ENCODE measurements around the gene PRKCA.
"Not testable (repeated sequence)": the region's sequence is repeated elsewhere in the genome, so short reads cannot be mapped to it uniquely, and the experiment has no call there.

The PRKCA gene

DNA sequence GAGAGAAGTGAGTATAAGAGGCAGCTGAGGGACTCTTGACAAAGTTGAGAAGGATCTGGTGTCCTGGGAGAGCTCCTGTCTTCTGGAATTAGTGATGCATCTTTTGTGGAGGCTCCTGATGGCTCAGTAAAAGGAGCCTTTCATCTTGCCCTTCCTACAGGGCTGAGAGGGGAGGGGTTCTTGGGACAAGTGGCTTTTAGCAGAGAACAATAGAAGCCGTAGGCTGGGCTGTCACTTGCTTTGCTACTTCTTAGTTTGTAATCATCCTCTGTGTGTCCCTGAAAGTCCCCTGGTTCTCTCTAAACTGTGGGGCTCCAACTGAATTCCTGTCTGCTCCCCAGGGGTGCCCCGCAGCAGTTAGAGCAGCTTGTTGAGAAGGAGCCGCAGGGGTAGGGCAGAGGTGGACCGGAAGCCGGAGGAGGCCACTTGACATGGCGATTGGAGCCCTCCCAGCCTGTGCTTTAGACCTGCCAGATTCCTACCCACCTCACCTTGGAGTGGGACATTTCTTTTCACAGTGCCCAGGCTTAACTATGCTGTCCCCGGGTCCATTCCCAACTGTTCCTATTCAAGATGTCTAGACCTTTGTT lies 85.1 kb downstream of the PRKCA start:
- no peak for DNase-seq

DNA sequence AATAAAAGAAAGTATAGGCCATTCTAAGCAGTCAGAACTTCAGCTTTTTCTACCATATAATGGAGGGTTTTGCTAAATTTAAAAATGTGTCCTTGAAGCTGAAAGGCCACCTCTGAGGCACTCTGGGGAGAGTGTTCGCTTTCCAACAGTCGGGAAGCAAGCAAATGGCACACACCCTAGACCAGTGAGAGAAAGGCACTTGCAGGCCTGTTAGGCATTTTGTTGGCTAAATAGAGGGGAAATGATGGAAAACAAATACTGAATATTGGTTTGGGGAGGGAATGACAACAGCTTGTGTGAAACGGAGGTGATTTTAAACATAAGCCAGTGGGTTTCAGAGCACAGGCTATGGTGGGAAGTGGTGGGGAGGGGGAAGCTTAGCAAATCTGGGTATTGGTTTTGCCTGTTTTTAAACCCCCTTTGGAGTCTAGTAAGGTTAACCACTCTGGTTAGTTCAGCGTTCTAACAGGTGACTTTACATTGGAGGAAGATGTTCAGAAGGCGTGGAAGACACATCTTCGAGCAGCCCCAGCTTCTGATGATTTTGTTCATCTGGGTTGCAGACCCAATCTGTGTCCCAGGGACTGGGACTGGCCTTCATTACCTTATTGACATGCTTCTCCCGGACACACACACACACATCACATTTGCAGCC lies 90.5 kb downstream of the PRKCA start:
- DNase-seq, result no peak

GRCh38 chr17:66395961-66396360 lies 93.5 kb downstream of the PRKCA start:
- DNase-seq, result no peak

DNA sequence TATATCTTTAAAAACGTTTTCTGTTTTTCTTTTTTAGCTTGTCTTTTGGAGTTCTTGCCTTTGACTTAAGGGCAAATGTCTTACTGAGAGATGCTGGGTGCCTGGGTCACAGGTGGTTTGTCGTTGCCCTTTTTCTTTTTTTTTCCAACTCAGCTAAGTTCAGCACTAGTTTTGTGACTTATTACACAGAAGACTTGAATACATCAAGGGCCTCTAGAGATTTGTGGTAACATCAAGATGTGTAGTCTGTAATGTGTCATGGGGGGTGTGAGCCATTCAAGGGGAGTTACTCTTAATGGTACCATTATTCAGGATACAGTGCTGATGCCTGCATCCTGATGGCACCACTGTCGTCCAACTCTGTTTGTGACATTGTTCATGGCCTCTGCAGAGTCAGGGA lies 95.1 kb downstream of the PRKCA start:
- DNase-seq, result no peak

DNA sequence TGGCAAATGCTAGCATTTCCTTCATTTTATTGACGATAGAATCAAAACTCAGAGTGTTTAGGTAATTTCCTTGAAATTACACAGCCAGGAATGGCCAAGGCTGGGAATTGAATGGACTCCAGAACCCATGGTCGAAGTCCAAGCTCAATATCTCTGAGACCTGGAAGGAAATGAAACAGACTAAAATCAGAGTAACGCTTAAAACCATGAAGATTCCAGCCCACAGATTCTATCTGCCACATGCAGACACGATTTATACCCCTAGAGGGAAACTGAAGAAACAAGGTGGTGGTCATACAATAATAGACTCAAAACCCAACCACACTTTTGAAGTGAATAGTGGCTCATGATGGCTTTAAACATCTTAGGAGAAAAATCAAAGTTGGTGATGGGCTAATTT lies 95.6 kb downstream of the PRKCA start:
- no peak for DNase-seq

DNA sequence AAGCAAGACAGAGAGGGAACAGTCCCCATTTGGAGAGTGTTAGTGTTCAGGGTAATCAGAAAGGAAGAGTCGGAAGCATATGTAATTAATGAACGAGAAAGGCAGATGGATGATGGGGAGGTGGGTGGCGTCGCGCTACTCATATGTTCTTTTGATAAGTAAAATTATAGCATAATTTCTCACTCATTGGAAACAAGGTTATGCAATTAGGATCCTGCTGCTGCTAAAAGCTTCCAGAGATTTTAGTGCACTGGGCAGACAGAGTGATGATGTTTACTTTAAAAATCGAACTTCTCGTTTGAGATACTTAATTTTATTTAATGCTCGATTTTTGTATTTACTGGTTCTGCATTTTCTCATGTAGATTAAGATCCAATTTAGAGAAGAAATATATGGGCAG lies 96.2 kb downstream of the PRKCA start:
- no peak for DNase-seq

GRCh38 chr17:66399441-66399840 lies 97.0 kb downstream of the PRKCA start:
- DNase-seq, result no peak

- DNase-seq, result not testable (repeated sequence)
Measured at GRCh38 chr17:66400041-66400688, 97.8 kb downstream of the PRKCA start.

DNA sequence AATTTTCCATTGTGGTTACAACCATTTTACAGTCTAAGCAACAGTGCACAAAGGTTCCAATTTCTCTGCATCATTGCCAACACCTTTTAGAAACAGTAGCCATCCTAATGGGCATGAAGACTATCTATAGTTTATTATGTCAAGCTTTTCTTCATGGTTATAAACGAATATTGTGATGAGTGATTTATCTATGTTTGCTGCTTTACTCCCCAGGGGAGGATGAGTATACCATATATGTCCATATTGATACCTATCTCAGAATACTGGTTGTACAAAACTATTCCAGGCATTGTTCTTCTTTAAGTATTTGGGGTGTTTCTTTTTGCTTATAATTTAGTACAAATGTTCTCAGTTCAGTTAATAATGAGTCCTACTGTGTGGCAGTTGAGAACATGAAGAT lies 98.3 kb downstream of the PRKCA start:
- DNase-seq, result no peak

DNA sequence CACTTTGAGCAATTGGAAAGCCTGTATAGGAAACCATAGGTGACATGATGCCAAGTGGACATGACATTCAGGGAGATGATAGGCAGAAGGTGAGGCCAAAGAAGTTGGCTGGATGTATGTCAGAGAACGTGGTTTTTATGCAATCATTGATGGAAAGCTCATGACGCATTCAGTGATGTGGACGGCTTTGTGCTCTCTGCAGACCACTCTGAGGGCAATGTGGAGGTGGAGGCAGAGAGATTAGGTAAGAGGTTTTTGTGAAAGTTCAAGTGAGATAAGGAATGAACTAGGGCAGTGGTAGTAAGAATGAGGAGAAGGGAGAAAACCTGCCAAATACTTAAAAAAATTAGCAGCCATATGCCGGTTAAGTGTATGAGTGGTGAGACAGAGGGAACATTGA lies 99.0 kb downstream of the PRKCA start:
- DNase-seq, result no peak

- DNase-seq, result no peak
Measured at GRCh38 chr17:66403846-66404556, 101.6 kb downstream of the PRKCA start.

- no peak for DNase-seq
Measured at GRCh38 chr17:66405836-66406677, 103.6 kb downstream of the PRKCA start.

DNA sequence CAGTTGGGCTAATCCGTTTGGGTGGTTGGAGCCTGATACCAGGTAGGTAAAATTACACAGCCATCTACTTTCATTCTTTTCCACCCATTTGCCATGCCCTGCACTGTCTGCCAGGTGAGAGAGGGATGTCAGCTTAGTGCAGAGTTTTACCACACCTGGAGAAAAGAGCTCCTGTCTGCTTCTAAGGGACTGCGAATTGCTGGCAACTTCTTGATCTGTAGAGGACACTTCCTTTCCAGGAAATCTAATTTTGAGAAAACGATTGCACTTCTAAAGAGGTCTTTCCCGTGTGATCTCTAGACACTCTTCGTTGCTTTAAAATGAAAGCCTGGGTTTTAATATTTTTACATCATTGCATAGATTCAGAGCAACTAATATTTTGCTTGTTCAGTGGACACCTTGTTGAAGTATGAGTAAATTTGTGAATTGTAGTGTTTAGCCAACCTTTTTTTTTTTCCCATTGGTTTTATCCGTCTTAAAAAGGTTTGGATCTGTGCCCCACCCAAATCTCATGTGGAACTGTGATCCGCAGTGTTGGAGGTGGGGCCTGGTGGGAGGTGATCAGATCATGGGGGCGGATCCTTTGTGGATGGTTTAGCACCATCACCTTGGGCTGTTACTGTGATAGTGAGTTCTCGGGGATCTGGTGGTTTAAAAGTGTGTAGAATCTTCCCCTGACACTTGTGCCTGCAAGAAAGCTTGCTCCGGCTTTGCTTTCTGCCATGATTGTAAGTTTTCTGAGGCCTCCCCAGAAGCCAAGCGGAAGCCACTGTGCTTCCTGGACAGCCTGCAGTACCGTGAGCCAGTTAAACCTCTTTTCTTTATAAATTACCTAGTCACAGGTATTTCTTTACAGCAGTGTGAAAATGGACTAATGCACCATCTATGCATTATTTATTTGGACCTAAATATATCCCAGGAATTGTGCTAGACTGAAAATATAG lies 104.6 kb downstream of the PRKCA start:
- no peak for DNase-seq

- no peak for DNase-seq
Measured at GRCh38 chr17:66407864-66408263, 105.5 kb downstream of the PRKCA start.

GRCh38 chr17:66411520-66411919 lies 109.1 kb downstream of the PRKCA start:
- no peak for DNase-seq

DNA sequence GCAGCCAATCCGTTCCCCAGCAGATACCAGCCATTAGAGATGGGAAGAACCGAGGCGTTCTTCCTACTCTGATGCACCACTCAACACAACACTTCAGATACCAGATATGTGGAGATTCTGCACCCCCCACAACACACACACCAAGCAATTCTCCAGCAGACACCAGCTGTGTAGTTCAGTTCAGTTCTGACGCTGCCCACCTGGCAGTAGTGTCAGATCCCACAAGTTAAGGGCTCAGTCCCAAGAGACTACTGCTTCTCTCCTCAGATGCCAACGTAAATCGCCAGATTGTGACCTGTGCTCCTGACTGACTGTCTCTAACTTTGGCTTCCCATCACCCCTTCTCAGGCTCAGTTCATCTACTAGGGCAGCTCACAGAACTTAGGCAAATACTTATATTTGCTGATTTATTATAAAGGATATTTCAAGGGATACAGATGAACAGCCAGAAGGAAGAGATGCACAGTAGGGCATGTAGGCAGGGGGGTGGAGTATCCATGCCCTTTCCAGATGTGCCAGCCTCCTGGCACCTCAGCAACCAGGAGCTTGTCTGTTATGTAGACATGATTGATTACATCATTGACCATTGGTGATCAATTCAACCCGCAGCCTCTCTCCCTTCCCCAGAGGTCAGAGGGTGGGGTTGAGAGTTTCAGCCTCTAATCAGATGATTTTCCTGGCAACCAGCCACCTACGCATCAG lies 110.6 kb downstream of the PRKCA start:
- DNase-seq, result no peak

DNA sequence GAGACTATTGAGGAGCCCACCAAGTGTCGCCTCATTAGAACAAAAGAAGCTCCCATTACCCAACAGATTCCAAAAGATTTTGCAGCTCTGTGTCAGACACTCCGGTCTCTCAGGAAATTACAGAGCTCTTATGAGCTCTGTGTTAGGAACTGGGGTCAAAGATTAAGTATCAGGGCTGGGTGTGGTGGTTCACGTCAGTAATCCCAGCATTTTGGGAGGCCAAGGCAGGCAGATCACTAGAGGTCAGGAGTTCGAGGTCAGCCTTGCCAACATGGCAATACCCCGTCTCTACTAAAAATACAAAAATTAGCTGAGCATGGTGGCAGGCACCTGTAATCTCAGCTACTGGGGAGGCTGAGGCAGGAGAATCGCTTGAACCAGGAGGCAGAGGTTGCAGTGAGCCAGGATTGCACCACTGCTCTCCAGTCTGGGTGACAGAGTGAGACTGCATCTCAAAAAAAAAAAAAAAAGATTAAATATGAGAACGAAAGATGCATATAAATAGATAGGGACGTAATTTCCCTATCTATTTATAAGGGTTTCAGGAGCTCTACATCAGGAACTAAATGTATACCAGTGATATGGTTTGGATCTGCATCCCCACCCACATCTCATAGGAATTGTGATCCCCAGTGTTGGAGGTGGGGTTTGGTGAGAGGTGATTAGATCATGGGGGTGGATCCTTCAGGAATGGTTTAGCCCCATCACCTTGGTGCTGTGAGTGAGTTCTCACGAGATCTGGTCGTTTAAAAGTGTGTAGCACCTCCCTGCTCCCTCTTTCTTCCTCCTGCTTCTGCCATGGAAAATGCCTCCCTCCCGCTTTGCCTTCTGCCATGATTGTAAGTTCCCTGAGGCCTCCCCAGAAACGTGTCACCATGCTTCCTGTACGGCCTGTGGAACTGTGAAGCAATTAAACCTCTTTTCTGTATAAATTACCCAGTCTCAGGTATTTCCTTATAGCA lies 111.4 kb downstream of the PRKCA start:
- DNase-seq, result no peak

DNA sequence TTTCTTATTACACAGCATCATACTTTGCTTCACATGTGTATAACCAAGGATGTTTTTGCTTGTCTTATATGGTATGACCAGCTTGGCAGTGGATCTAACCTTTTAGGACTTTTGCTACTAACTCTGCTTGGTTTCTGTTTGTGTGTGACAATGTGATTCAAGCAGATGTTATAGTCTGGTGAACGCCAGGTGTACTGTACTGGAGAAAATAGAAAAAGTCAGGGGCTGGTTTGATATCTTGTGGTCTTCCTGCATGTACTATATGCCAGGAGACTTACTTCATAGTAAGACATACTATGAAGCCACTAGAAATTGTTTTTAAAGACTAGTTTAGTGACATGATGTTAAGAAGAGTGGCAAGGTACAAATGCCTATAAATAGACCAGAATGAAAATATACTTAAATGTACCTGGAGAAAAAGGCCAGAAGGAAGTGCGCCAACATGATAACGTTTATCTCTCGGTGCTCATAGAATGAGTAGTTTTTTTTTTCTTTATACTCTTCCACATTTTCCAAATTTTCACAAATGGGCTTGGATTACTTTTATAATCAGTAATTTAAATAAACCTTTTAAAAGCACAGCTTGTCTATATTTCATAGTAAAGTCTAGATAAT lies 112.3 kb downstream of the PRKCA start:
- no peak for DNase-seq
